ENCODE data around the gene TUBGCP3.
A peak's percentile ranks its signal among the peaks of the same experiment; 100 is the strongest.

The TUBGCP3 gene, protein sequence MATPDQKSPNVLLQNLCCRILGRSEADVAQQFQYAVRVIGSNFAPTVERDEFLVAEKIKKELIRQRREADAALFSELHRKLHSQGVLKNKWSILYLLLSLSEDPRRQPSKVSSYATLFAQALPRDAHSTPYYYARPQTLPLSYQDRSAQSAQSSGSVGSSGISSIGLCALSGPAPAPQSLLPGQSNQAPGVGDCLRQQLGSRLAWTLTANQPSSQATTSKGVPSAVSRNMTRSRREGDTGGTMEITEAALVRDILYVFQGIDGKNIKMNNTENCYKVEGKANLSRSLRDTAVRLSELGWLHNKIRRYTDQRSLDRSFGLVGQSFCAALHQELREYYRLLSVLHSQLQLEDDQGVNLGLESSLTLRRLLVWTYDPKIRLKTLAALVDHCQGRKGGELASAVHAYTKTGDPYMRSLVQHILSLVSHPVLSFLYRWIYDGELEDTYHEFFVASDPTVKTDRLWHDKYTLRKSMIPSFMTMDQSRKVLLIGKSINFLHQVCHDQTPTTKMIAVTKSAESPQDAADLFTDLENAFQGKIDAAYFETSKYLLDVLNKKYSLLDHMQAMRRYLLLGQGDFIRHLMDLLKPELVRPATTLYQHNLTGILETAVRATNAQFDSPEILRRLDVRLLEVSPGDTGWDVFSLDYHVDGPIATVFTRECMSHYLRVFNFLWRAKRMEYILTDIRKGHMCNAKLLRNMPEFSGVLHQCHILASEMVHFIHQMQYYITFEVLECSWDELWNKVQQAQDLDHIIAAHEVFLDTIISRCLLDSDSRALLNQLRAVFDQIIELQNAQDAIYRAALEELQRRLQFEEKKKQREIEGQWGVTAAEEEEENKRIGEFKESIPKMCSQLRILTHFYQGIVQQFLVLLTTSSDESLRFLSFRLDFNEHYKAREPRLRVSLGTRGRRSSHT

DNA sequence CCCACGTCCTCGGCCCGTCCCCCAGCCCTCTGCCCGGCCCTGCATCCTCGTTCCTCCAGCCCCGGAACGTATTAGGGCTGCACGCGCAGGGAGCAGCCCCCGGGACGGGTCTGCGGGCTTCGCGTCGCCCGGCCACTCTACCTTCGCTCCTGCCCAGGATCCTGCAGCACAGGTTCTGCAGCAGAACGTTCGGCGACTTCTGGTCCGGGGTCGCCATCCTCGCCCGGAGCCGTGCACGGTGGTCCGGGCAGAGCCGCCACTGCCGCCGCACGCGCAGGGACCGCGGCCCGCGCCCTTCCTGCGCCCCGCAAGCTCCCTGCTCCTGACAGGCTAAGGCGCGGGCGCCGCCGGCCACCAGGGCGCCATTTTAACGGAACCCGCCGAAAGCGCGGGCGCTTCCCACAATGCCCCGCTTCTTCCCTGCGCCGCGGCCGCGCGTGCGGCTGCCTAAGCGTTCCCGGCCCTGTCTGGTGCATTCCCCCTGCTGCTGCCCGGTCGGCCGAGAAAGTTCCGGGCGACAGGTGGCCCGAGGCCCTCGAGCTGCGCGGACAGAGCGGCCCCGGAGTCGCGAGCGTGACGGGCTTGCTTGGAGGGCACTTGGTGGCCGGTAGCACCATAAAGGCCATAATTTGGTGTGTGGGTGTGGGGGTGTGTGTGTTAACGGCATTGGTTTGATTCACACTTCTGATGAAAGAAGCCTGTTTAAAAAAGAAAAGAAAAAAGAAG lies at the start of gene TUBGCP3:
TSS of gene TUBGCP3 (minus strand) at position 390 of the 726 bp plus-strand sequence. CDS start at position 217, 173 bp downstream.
- Histone ChIP-seq H3K27me3 (ENCODE audit: low read length) (no peaks in the 10 kb centered on the region), H4K20me1 (ENCODE audit: low read depth, low read length) (no peaks in the 10 kb centered on the region), H3K4me3 (ENCODE audit: insufficient read depth, low read length, poor library complexity, severe bottlenecking) (peak within 1 kb of the TSS; percentile 91), H3K9me2 (replicated peaks; ENCODE audit: insufficient read depth, low read length) (no peaks in the 10 kb centered on the region), H3K27ac (ENCODE audit: low read depth, low read length) (peak within 1 kb of the TSS; percentile 85), H3K4me2 (ENCODE audit: low read depth, low read length, poor library complexity, severe bottlenecking) (peak within 1 kb of the TSS; percentile 69), H3F3A (ENCODE audit: insufficient read depth) (no peaks in the 10 kb centered on the region; the same call in 1 of the 2 replicates), H3K36me3 (ENCODE audit: low read length) (no peaks in the 10 kb centered on the region), H2AFZ (ENCODE audit: low read depth, low read length, severe bottlenecking) (peak within 1 kb of the TSS; percentile 94), H3K9ac (ENCODE audit: low read length) (peak within 1 kb of the TSS; percentile 98), H3K9me3 (ENCODE audit: insufficient read depth, low read length) (no peaks in the 10 kb centered on the region), H3K79me2 (ENCODE audit: insufficient read depth, low read length) (peaks cover 50% of the 10 kb centered on the region)
- TF ChIP-seq, protein P1, sequence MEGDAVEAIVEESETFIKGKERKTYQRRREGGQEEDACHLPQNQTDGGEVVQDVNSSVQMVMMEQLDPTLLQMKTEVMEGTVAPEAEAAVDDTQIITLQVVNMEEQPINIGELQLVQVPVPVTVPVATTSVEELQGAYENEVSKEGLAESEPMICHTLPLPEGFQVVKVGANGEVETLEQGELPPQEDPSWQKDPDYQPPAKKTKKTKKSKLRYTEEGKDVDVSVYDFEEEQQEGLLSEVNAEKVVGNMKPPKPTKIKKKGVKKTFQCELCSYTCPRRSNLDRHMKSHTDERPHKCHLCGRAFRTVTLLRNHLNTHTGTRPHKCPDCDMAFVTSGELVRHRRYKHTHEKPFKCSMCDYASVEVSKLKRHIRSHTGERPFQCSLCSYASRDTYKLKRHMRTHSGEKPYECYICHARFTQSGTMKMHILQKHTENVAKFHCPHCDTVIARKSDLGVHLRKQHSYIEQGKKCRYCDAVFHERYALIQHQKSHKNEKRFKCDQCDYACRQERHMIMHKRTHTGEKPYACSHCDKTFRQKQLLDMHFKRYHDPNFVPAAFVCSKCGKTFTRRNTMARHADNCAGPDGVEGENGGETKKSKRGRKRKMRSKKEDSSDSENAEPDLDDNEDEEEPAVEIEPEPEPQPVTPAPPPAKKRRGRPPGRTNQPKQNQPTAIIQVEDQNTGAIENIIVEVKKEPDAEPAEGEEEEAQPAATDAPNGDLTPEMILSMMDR (IDR thresholded peaks at IDR 0.05; ENCODE audit: insufficient read depth, low read length, poor library complexity, severe bottlenecking): no peak
- TF ChIP-seq EZH2phosphoT487 (conservative IDR thresholded peaks at IDR 0.05; ENCODE audit: low read length): no peak

DNA sequence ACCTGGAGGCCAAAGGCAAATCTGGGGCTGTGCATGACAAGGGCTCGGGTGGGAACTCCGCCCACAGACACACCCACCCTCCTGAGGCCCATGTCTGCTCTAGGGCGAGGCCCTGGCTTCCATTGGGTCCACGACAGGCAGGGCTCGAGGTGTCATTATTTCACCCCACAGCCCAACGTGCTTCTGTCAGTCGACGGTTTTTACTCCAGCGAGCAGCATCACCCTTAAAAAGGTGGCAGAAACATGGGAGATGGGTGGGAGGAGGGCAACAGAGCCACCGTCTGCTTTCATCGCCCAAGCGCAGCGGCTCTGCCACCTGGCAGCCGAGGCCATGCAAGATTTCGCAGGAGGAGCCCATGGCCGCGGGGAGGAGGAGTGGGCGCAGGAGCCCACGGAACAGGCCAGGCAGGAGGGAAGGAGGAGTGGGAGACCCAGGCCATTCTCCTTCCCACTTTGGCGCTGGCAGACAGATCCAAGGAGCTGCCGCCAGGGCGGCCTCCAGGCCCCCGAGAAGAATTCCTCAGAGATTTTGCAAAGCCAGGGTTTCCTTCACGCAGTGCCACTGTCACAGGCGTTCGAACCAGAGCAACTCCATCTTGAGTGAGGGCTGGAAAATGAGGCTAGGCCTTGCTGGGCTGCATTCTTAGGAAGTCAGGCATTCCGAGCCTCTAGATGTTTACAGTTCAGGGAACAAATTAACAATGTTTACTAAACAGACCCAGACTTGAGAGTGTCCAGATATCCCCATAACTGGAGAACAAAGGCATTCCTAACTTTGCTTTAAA lies 49.3 kb upstream of the TUBGCP3 start:
- H3K36me3 ChIP-seq (ENCODE audit: low read length): no peaks in the 10 kb centered on the region
- H3K4me2 ChIP-seq (ENCODE audit: low read depth, low read length, poor library complexity, severe bottlenecking): no peak overlapping the region
- H3K4me3 ChIP-seq (ENCODE audit: insufficient read depth, low read length, poor library complexity, severe bottlenecking): no peak overlapping the region

More for the DNA sequence above, 49.3 kb upstream of the TUBGCP3 start:
- no peak overlapping the region for H2AFZ ChIP-seq (ENCODE audit: low read depth, low read length, severe bottlenecking)
- no peaks in the 10 kb centered on the region for H3K27me3 ChIP-seq (ENCODE audit: low read length)
- TF ChIP-seq EZH2phosphoT487 (conservative IDR thresholded peaks at IDR 0.05; ENCODE audit: low read length): no peak
- TF ChIP-seq, protein P1 (IDR thresholded peaks at IDR 0.05; ENCODE audit: insufficient read depth, low read length, poor library complexity, severe bottlenecking): no peak
- H4K20me1 ChIP-seq (ENCODE audit: low read depth, low read length): no peaks in the 10 kb centered on the region
- no peak overlapping the region for H3K9ac ChIP-seq (ENCODE audit: low read length)
- H3F3A ChIP-seq (ENCODE audit: insufficient read depth): no peaks in the 10 kb centered on the region
- no peaks in the 10 kb centered on the region for H3K79me2 ChIP-seq (ENCODE audit: insufficient read depth, low read length)
- H3K9me2 ChIP-seq (replicated peaks; ENCODE audit: insufficient read depth, low read length): no peaks in the 10 kb centered on the region
- no peaks in the 10 kb centered on the region for H3K9me3 ChIP-seq (ENCODE audit: insufficient read depth, low read length)
- no peak overlapping the region for H3K27ac ChIP-seq (ENCODE audit: low read depth, low read length)

Data from SU-DHL-6 (cell line).